IMR-90 (cell line): Measurements from ENCODE around the gene FAF2. TPM values are rescaled to one million over a fixed set of nuclear protein-coding genes. Genes with fewer than 3 reads are reported as not detected.

Source experiments
- ATAC-seq: fragments of 200-7000 bp; cut with Tn5 transposase; 2 replicates; pipeline ENCODE4 v1.9.1; 2020; ENCODE audit warnings: low read depth, mild to moderate bottlenecking, moderate library complexity
- BruUV-seq: library from RNA; stranded (reverse); fragments of 400-500 nt; replicated peaks from 2 replicates; lab custom pipeline; 2021; lab: Mats Ljungman, UMichigan
- CTCF ChIA-PET: fragments of 300-600 bp; formaldehyde crosslinking; extraction: SDS; loops from one replicate; lab custom pipeline; 2021; ENCODE audit warnings: antibody characterized with exemption; lab: Yijun Ruan, JAX
- POLR2A ChIA-PET: fragments of 300-600 bp; sonication (Branson Sonifier 250); formaldehyde crosslinking; loops from one replicate; lab custom pipeline; 2022; ENCODE audit warnings: antibody characterized with exemption; ENCODE audit not compliant: unreplicated experiment; lab: Charles Lee
- DNase-seq: peaks from one replicate; pipeline ENCODE4 v3.0.0; 2013
- H2AFZ ChIP-seq: replicated peaks from 2 replicates; pipeline ENCODE3; 2013; ENCODE audit warnings: low read length, mild to moderate bottlenecking; ENCODE audit not compliant: poor library complexity
- H2AK5ac ChIP-seq: 2 replicates; pipeline ENCODE4 v1.6.1; 2013; ENCODE audit warnings: low read depth, low read length, inconsistent platforms
- H2AK9ac ChIP-seq: replicated peaks from 2 replicates; pipeline ENCODE3; 2013; ENCODE audit warnings: mild to moderate bottlenecking, low read depth, low read length, moderate library complexity; ENCODE audit not compliant: poor library complexity
- H2BK120ac ChIP-seq: 2 replicates; pipeline ENCODE4 v1.6.1; 2013; ENCODE audit warnings: low read depth, low read length, inconsistent platforms
- H2BK15ac ChIP-seq: 3 replicates; pipeline ENCODE4 v1.6.1; 2013; ENCODE audit warnings: low read depth, low read length, inconsistent platforms
- H2BK20ac ChIP-seq: 2 replicates; pipeline ENCODE4 v1.6.1; 2013; ENCODE audit warnings: low read depth, mild to moderate bottlenecking, inconsistent platforms, low read length, moderate library complexity
- H2BK5ac ChIP-seq: 2 replicates; pipeline ENCODE4 v1.6.1; 2013; ENCODE audit warnings: mild to moderate bottlenecking, low read depth, low read length, inconsistent platforms; ENCODE audit not compliant: poor library complexity, severe bottlenecking
- H3K14ac ChIP-seq: replicated peaks from 2 replicates; pipeline ENCODE4 v1.6.1; 2013; ENCODE audit warnings: low read depth, low read length, inconsistent platforms
- H3K18ac ChIP-seq: 2 replicates; pipeline ENCODE4 v1.6.1; 2013; ENCODE audit warnings: low read depth, low read length, control low read depth
- H3K23ac ChIP-seq: 2 replicates; pipeline ENCODE4 v1.6.1; 2013; ENCODE audit warnings: low read depth, low read length, inconsistent platforms
- H3K27ac ChIP-seq: 2 replicates; pipeline ENCODE4 v1.5.1; 2013; ENCODE audit warnings: mild to moderate bottlenecking, control low read depth, low read length; ENCODE audit not compliant: insufficient read depth
- H3K27me3 ChIP-seq: 2 replicates; pipeline ENCODE4 v1.6.1; 2013; ENCODE audit warnings: low read length; ENCODE audit not compliant: control insufficient read depth, insufficient read depth
- H3K36me3 ChIP-seq: 2 replicates; pipeline ENCODE4 v1.6.1; 2013; ENCODE audit warnings: low read length, mixed read lengths; ENCODE audit not compliant: control insufficient read depth, insufficient read depth
- H3K4ac ChIP-seq: 2 replicates; pipeline ENCODE4 v1.6.1; 2013; ENCODE audit warnings: low read depth, low read length, inconsistent platforms
- H3K4me1 ChIP-seq: 2 replicates; pipeline ENCODE4 v1.6.1; 2013; ENCODE audit warnings: low read length, mixed read lengths; ENCODE audit not compliant: control insufficient read depth, insufficient read depth
- H3K4me2 ChIP-seq: 2 replicates; pipeline ENCODE4 v1.6.1; 2013; ENCODE audit warnings: low read depth, mild to moderate bottlenecking, control low read depth, low read length, moderate library complexity
- H3K4me3 ChIP-seq: 2 replicates; pipeline ENCODE4 v1.5.1; 2013; ENCODE audit warnings: low read depth, mild to moderate bottlenecking, control low read depth, low read length, moderate library complexity; ENCODE audit not compliant: insufficient read depth
- H3K56ac ChIP-seq: 2 replicates; pipeline ENCODE4 v1.6.1; 2013; ENCODE audit warnings: low read length, inconsistent platforms; ENCODE audit not compliant: insufficient read depth; ENCODE audit errors: extremely low read depth
- H3K79me1 ChIP-seq, 2 experiments: 2 replicates each; pipeline ENCODE4 v1.6.1; 2013; ENCODE audit warnings: low read length in 2 of 2, inconsistent platforms in 1 of 2, low read depth in 1 of 2
- H3K9ac ChIP-seq: 2 replicates; pipeline ENCODE4 v1.6.1; 2013; ENCODE audit warnings: low read depth, low read length, control low read depth
- H3K9me1 ChIP-seq: 2 replicates; pipeline ENCODE4 v1.6.1; 2013; ENCODE audit warnings: low read length, inconsistent platforms; ENCODE audit not compliant: insufficient read depth
- H3K9me3 ChIP-seq: 2 replicates; pipeline ENCODE4 v1.6.1; 2013; ENCODE audit warnings: low read length; ENCODE audit not compliant: control insufficient read depth, insufficient read depth
- H4K20me1 ChIP-seq: 2 replicates; pipeline ENCODE4 v1.6.1; 2013; ENCODE audit warnings: low read length, inconsistent platforms; ENCODE audit not compliant: insufficient read depth
- H4K5ac ChIP-seq: 2 replicates; pipeline ENCODE4 v1.6.1; 2013; ENCODE audit warnings: mild to moderate bottlenecking, low read depth, low read length, control low read depth
- H4K8ac ChIP-seq, 2 experiments: 2 replicates each; pipeline ENCODE4 v1.6.1; 2013; ENCODE audit warnings: low read depth in 2 of 2, low read length in 2 of 2, control low read depth in 1 of 2, inconsistent platforms in 1 of 2
- H4K91ac ChIP-seq: 2 replicates; pipeline ENCODE4 v1.6.1; 2013; ENCODE audit warnings: low read depth, low read length, inconsistent platforms; ENCODE audit not compliant: insufficient read depth
- BHLHE40 ChIP-seq: fragments of 150-350 bp; IDR thresholded peaks from 2 replicates; pipeline ENCODE4 v1.6.1; 2016; ENCODE audit warnings: mild to moderate bottlenecking, low read depth, low read length
- CEBPB ChIP-seq: IDR thresholded peaks from 2 replicates; pipeline ENCODE4 v1.6.1; 2012; ENCODE audit warnings: low read depth, low read length, improper control_type of control experiment
- CHD1 ChIP-seq: IDR thresholded peaks from 2 replicates; pipeline ENCODE4 v1.6.1; 2012; ENCODE audit warnings: low read depth, low read length, improper control_type of control experiment
- FOS ChIP-seq: fragments of 150-350 bp; IDR thresholded peaks from 2 replicates; pipeline ENCODE4 v1.6.1; 2016; ENCODE audit warnings: low read depth, low read length
- MAFK ChIP-seq: IDR thresholded peaks from 2 replicates; pipeline ENCODE4 v1.6.1; 2012; ENCODE audit warnings: low read depth, low read length, improper control_type of control experiment
- MAZ ChIP-seq: IDR thresholded peaks from 2 replicates; pipeline ENCODE4 v1.6.1; 2012; ENCODE audit warnings: low read depth, mild to moderate bottlenecking, low read length, improper control_type of control experiment, moderate library complexity, borderline replicate concordance
- MXI1 ChIP-seq: IDR thresholded peaks from 2 replicates; pipeline ENCODE4 v1.6.1; 2012; ENCODE audit warnings: low read depth, mild to moderate bottlenecking, low read length, moderate library complexity, borderline replicate concordance
- NFE2L2 ChIP-seq: fragments of 150-350 bp; IDR thresholded peaks from 2 replicates; pipeline ENCODE4 v1.6.1; 2016; ENCODE audit warnings: low read depth, mild to moderate bottlenecking, low read length
- POLR2A ChIP-seq: IDR thresholded peaks from 2 replicates; pipeline ENCODE4 v1.6.1; 2012; ENCODE audit warnings: mild to moderate bottlenecking, low read depth, low read length
- RAD21 ChIP-seq: IDR thresholded peaks from 2 replicates; pipeline ENCODE4 v1.6.1; 2012; ENCODE audit warnings: low read length, improper control_type of control experiment
- RCOR1 ChIP-seq: IDR thresholded peaks from 2 replicates; pipeline ENCODE4 v1.6.1; 2012; ENCODE audit warnings: mild to moderate bottlenecking, low read length, improper control_type of control experiment; ENCODE audit not compliant: insufficient replicate concordance
- RFX5 ChIP-seq: IDR thresholded peaks from 2 replicates; pipeline ENCODE4 v1.8.0; 2012; ENCODE audit warnings: low read depth, mild to moderate bottlenecking, low read length, moderate library complexity
- SMC3 ChIP-seq: fragments of 150-350 bp; IDR thresholded peaks from 2 replicates; pipeline ENCODE4 v1.6.1; 2016; ENCODE audit warnings: low read depth, mild to moderate bottlenecking, antibody characterized with exemption, low read length, moderate library complexity
- WGBS, 2 experiments: methylation state at CpG; one replicate each; pipeline versions ENCODE4 v1.1.5 to v1.1.7; 2013; ENCODE audit warnings: missing lambda C conversion rate in 2 of 2; ENCODE audit not compliant: insufficient read length in 1 of 2; ENCODE audit errors: extremely low coverage in 2 of 2; 5-methylcytosine and 5-hydroxymethylcytosine counted together
- dilution Hi-C: fragments of 300-500 bp; cut with HindIII; formaldehyde crosslinking; loops from one replicate; pipeline ENCODE4 v1.14.3; 2018; ENCODE audit warnings: low sequenced_read_pairs; ENCODE audit not compliant: unreplicated experiment
- in situ Hi-C: fragments of 300-500 bp; cut with MboI; formaldehyde crosslinking; loops from 3 replicates; pipeline ENCODE4 v1.14.3; 2019; ENCODE audit warnings: low sequenced_read_pairs, inconsistent platforms, mixed read lengths
- intact Hi-C: fragments of 100-400 bp; cut with micrococcal nuclease; formaldehyde crosslinking; loops from 2 replicates; pipeline ENCODE4 v1.10.0; 2022
- polyA plus RNA-seq, 3 experiments: library from polyadenylated mRNA; depleted of rRNA; stranded (reverse); fragments of >200 nt; gene quantifications; 2 replicates each; pipeline ENCODE4 v1.2.3, GENCODE V29; 2012; ENCODE audit warnings: low replicate concordance in 1 of 3
- total RNA-seq: library from RNA; depleted of rRNA; stranded (reverse); fragments of >200 nt; gene quantifications from 2 replicates; pipeline ENCODE4 v1.2.3, GENCODE V29; 2012
- TF ChIP-seq, protein P1 (sequence below): fragments of 150-350 bp; IDR thresholded peaks from 2 replicates; pipeline ENCODE4 v1.6.1; 2017; ENCODE audit warnings: mild to moderate bottlenecking, antibody characterized with exemption, low read length, low read depth
- TF ChIP-seq, protein P2 (sequence below): fragments of 150-350 bp; IDR thresholded peaks from 2 replicates; pipeline ENCODE4 v1.6.1; 2016; ENCODE audit warnings: low read depth, mild to moderate bottlenecking, low read length, moderate library complexity, borderline replicate concordance
- TF ChIP-seq, protein P3 (sequence below): conservative IDR thresholded peaks from 2 replicates; pipeline ENCODE4 v1.5.1; 2012; ENCODE audit warnings: mild to moderate bottlenecking, low read depth, low read length, improper control_type of control experiment

Gene FAF2
- total and polyA plus RNA-seq, 2 of the 4 experiments (the other 2 are of a cell fraction): 32.9 to 47.0 TPM

DNA sequence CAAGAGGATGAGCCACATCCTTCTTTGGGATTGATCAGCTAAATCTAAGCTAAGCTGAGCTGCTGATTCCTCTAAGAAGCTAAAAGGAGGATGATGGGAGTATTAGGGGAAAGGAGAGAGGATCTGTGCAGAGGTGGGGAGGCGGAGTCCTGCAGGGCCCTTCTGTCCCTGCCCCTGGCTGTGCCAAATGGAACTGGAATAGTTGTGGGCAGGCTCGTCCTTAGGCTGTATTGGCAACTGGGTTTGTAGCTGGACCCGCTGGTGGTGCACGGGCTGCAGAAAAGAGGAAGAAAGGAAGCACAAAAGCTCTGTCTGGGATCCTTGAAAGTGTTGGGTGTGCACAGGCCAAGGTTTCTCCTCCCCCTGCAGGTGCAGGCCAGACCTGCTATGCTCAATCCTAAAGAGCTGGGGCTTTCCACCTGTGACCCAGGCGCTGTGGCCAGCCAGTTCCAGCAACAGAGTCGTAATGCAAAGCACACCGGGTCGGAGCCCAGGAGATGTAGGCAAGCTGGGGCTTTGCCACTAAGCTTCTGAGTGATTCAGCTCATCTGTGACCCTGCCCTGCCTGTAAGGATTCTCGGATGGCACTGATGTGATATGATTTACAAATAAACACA, 41.6 kb upstream of the FAF2 start:
- ChIA-PET CTCF (no interaction called here), POLR2A (no interaction called here)
- dilution Hi-C loops: no loop called here

More for the DNA sequence above, 41.6 kb upstream of the FAF2 start:
- Histone ChIP-seq H3K9me1 (peaks cover 7% of the 10 kb centered on the region), H3K36me3 (peaks cover 29% of the 10 kb centered on the region), H3K4me1 (no peaks in the 10 kb centered on the region), H4K91ac (no peak overlapping the region), H4K20me1 (peaks cover 13% of the 10 kb centered on the region), H3K14ac (no peak overlapping the region), H3K4me3 (no peak overlapping the region), H4K5ac (no peak overlapping the region), H3K18ac (no peak overlapping the region), H3K79me1 (peaks cover 17 to 22% of the 10 kb centered on the region in 2 experiments), H2BK120ac (no peak overlapping the region), H3K9me3 (no peaks in the 10 kb centered on the region), H3K27me3 (no peaks in the 10 kb centered on the region), H2AK5ac (no peak overlapping the region), H2BK20ac (no peak overlapping the region), H2BK15ac (no peak overlapping the region), H3K4ac (no peak overlapping the region), H2BK5ac (no peak overlapping the region), H3K9ac (no peak overlapping the region), H3K4me2 (no peak overlapping the region), H2AFZ (no peak overlapping the region), H4K8ac (no peak overlapping the region), H3K56ac (no peak overlapping the region), H3K23ac (no peak overlapping the region), H2AK9ac (peak overlapping the region; percentile 9), H3K27ac (no peak overlapping the region)
- in situ Hi-C loops (no loop called here), intact Hi-C loops (no loop called here)
- no peak for DNase-seq
- TF ChIP-seq CEBPB (no peak), RCOR1 (no peak), NFE2L2 (no peak), BHLHE40 (no peak), MXI1 (no peak), MAFK (no peak), MAZ (no peak), SMC3 (no peak), RAD21 (no peak), RFX5 (no peak), CHD1 (no peak), FOS (no peak), POLR2A (no peak)
- TF ChIP-seq, protein P1, sequence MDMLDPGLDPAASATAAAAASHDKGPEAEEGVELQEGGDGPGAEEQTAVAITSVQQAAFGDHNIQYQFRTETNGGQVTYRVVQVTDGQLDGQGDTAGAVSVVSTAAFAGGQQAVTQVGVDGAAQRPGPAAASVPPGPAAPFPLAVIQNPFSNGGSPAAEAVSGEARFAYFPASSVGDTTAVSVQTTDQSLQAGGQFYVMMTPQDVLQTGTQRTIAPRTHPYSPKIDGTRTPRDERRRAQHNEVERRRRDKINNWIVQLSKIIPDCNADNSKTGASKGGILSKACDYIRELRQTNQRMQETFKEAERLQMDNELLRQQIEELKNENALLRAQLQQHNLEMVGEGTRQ: no peak
- TF ChIP-seq, protein P2, sequence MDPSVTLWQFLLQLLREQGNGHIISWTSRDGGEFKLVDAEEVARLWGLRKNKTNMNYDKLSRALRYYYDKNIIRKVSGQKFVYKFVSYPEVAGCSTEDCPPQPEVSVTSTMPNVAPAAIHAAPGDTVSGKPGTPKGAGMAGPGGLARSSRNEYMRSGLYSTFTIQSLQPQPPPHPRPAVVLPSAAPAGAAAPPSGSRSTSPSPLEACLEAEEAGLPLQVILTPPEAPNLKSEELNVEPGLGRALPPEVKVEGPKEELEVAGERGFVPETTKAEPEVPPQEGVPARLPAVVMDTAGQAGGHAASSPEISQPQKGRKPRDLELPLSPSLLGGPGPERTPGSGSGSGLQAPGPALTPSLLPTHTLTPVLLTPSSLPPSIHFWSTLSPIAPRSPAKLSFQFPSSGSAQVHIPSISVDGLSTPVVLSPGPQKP: no peak
- TF ChIP-seq, protein P3, sequence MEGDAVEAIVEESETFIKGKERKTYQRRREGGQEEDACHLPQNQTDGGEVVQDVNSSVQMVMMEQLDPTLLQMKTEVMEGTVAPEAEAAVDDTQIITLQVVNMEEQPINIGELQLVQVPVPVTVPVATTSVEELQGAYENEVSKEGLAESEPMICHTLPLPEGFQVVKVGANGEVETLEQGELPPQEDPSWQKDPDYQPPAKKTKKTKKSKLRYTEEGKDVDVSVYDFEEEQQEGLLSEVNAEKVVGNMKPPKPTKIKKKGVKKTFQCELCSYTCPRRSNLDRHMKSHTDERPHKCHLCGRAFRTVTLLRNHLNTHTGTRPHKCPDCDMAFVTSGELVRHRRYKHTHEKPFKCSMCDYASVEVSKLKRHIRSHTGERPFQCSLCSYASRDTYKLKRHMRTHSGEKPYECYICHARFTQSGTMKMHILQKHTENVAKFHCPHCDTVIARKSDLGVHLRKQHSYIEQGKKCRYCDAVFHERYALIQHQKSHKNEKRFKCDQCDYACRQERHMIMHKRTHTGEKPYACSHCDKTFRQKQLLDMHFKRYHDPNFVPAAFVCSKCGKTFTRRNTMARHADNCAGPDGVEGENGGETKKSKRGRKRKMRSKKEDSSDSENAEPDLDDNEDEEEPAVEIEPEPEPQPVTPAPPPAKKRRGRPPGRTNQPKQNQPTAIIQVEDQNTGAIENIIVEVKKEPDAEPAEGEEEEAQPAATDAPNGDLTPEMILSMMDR: no peak
- no TSS peak for BruUV-seq
- ATAC-seq: no peak
- WGBS, 2 experiments: 88% methylated on average over 3 of the region's 9 CpGs; no CpG with 5 or more reads in 1 of the 2 experiments
